Subcutaneous adipose tissue (tissue), 4 donors: ENCODE measurements around the gene ARHGAP25. TPM values are rescaled to one million over a fixed set of nuclear protein-coding genes. Genes with fewer than 3 reads are reported as not detected.

Experiments
- CTCF ChIP-seq: fragments of 450-650 bp; IDR thresholded peaks from one replicate; pipeline ENCODE4 v1.5.1; 2016; ENCODE audit warnings: low read depth, mild to moderate bottlenecking, control low read depth, antibody characterized with exemption, moderate library complexity
- total RNA-seq, 4 donors: library from RNA; depleted of rRNA; stranded (reverse); fragments of >200 nt; gene quantifications; one replicate each; pipeline ENCODE4 v1.1.0, GENCODE V29; 2016

The ARHGAP25 gene
- total RNA-seq, 4 donors from 2014 or later = 7.3 to 29.7 (median 14.3) TPM

GRCh38 chr2:68870215-68870614, 135.6 kb downstream of the ARHGAP25 start:
- TF ChIP-seq CTCF = no peak

- no peak for TF ChIP-seq CTCF
Measured at GRCh38 chr2:68871159-68871764, 136.7 kb downstream of the ARHGAP25 start, which contains the start of gene BMP10. BMP10 (minus strand) TSS chr2:68871397; CDS start chr2:68871358, 39 bp downstream.

Other genes starting within 250 kb of the ARHGAP25 start
- gene PROKR1, start 91.2 kb upstream of the ARHGAP25 start, total RNA-seq = under 1 TPM; under 0.01 to 0.65 (median 0.20) TPM
- not detected for gene BMP10, start 136.6 kb downstream of the ARHGAP25 start, total RNA-seq
- not detected for gene GKN2, start 218.1 kb downstream of the ARHGAP25 start, total RNA-seq
- not detected for gene GKN1, start 239.8 kb downstream of the ARHGAP25 start, total RNA-seq